Fibroblast of skin of back (primary cell): ENCODE results near the gene KCTD5.

ENCODE experiments used
- DNase-seq: peaks from one replicate; pipeline ENCODE4 v3.0.0-alpha.2; 2013

The KCTD5 gene

GRCh38 chr16:2726923-2727322, 44.6 kb downstream of the KCTD5 start:
- DNase-seq: no peak

DNA sequence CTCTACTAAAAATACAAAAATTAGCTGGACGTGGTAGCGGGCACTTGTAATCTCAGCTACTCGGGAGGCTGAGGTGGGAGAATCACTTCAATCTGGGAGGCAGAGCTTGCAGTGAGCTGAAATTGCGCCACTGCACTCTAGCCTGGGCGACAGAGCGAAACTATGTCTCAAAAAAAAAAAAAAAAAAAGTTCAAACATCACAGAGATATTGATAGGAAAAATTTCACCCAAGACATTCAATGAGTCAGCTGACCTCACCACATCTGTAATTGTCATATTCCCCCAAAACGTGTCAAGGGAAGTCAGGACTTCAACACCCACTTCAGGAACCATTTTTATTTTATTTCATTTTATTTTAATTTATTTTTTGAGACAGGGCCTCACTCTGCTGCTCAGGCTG, 45.7 kb downstream of the KCTD5 start:
- DNase-seq: no peak

DNA sequence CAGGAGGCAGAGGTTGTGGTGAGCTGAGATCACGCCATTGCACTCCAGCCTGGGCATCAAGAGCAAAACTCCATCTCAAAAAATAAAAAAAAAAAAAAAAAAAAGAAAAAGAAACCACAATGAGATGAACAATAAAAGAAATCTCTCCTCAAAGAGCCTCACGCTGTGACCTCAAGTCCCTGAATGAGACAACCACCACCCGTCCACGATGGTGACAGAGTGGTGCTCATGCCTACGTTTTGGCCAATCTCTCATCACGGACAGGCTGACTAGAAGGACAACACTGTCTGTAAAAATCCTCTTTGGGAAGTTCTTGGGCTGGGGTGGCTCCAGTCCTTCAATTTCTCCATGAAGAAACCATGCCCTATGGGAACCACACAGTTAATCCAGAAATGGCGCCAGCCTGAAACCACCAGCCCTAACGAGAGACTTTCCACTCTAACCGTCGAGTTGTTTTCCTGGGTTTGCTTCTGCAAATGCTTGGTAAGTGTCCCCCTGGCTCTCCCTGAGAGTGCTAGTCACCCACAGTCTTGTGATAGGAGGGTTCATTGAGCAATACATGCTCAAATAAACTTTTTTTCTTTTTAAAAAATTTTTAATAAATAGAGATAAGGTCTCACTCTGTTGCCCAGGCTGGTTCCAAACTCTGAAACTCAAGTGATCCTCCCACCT, 52.7 kb downstream of the KCTD5 start:
- DNase-seq: no peak

DNA sequence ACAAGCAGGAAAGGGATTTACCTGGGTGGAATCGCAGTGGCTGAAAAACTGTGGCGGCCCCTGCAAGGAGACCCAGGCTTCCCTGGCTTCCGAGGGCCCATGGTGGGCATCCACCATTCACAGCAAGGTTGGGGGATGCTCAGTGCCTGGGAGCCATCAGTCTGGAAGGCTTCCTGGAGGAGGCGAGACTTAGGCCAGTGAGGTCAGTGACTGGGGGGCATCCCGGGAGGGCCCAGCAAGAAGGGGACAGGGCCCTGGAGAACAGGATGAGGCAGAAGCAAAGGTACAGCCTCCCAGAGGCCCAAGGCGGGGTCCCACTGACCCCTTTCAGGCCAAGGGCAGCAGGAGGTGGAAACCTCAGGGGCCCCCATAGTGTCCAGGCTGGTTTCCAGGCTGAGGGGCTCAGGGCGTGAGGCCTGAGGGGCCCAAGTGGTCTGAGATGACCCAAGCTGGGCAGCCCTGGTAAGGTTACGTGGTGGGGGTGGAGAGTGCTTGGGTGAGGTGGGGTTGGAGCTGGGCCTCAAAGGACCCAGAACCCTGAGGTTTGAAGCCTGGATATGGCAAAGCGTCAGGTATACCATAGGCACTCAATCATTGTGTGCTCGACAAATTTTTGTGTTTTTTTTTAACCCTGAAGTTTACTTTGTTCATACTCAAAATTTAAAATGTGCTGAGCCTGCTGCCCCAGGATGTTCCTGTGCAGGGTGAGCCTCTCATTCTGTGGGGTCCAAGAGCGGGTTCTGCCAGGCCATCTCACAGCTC, 54.3 kb downstream of the KCTD5 start:
- DNase-seq: no peak

DNA sequence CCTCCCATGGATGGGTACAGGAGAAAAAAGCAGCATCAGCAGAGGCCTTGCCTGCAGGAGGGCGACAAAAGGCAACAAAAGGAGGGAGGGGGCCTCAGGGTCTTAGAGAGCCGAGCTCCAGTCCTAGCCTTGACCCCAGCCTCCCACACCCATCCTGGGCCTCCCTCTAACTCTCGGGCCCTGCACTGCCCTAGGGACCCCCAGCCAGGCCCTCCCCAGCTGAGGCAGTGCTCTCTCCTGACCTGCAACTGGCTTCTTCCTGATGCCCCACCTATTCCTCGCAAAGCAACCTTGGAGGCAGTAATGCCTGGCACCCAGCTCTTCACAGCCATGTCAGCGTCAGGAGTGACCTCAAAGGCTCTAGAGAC, 54.9 kb downstream of the KCTD5 start:
- DNase-seq: no peak

DNA sequence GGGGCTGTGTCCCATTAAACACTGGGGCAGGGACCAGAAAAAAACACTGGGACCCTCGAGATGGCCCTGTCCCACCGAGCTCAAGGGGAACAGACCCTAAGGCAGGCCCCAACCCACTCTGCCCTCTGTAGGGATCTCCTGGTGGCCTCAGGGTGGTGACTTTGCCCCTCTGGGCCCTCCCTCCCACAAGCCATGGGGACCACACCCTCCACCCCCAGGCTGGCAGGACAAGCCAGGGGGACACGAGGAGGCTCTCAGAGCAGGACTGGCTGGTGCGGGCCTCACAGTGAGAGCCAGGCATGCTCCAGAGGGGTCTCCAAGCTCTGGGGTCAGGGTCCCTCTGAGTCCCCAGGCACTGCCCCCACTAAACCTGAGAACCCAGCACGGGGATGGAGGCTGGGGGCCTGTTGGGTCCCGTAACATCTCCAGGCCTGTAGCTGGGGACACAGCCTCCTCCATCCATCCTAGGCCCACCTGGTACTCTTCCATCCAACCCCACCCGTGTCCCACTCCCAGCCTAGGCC, 55.6 kb downstream of the KCTD5 start:
- DNase-seq: no peak

DNA sequence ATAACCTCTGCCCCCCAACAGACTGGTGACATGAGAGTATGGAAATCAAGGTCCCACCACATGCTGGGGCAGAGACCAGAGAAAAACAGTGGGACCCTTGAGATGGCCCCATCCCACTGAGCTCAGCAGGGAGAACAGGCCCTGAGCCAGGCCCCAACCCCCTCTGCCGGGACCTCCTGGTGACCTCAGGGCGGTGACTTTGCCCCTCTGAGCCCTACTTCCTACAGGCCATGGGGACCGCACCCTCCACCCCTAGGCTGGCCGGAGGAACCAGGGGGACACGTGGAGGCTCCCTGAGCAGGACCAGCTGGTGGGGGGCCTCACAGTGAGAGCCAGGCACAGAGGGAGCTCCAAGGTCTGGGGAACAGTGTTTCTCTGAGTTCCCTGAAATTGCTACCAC, 56.3 kb downstream of the KCTD5 start:
- no peak for DNase-seq

GRCh38 chr16:2739625-2740430, 57.5 kb downstream of the KCTD5 start:
- DNase-seq: no peak

DNA sequence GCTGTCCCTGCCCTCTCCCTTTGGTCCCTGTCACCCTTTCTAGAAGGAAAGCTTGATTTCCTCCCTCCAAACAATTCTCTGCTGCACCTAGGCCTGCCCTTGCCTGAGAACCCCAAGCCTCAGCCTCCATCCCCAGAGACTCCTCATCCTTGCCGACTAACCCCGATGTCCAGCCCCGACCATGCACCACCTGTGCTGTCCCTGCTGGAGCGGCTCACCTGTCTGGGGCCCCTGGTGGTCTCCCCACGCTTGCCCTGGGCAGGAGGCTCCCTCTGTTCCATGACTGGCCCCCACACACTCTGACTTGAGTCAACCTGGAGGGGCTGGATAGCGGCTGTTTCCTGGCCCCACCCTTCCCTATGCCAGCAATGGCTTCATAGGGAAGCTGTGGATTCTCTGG, 58.2 kb downstream of the KCTD5 start:
- DNase-seq: no peak

DNA sequence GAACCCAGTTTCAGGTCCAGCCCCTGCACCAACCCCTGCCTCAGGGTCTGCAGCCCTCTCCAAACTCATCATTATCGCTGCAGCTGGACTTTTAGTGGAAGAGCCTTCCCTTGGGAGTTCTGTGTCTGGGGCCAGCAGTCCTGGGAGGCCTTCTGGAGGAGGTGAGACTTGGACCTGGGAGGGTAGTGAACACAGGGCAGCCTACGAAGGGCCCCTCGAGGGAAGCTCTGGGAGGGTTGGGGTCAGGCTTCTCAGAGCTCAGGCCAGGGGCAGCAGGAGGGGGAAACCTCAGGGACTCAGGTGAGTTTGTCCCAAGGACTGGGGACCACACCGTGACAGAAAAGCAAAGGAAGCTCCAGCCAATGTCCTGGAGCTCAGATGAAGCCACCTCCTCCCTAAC, 58.8 kb downstream of the KCTD5 start:
- DNase-seq: no peak

- DNase-seq: no peak
These were observed 60.1 kb downstream of the KCTD5 start for GRCh38 chr16:2742323-2743006.

DNA sequence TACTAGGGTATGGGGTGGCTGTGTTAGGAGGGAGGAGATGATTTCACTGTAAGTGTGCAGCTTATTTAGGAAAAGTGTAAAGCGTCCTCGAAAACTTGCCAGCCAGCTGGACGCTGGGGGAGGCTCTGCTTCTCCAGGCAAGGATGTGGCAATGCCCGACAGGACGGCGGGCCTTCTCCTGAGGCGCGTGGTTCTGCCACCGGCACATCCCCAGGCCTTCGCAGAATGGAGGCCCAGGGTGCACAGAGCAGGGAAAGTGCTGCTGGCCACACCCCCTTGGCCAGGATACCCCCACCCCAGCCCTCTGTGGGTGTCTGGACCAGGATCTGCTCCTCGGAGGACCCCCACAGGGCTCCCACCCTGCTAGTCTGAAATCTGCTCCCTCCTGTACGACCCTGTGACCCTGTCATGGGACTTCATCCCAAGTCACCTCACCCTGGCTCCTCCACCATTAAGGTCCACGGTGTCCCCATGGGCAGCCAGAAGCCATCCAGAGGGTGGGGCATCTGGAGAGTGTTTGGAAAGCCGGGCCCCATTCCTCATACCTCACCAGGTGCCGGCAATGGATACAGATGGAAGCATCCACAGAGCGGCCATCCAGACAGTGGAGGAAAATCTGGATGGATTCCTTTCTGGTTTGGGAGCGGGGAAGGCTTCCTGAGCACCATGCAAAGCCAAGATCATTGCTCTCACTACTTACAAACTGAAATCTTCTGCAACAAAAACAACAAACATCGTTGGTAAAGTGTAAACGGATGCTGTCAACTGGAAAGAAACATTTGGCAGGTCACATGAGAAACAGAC, 60.9 kb downstream of the KCTD5 start:
- DNase-seq: no peak

- no peak for DNase-seq
These were observed 62.4 kb downstream of the KCTD5 start for GRCh38 chr16:2744711-2745110.

DNA sequence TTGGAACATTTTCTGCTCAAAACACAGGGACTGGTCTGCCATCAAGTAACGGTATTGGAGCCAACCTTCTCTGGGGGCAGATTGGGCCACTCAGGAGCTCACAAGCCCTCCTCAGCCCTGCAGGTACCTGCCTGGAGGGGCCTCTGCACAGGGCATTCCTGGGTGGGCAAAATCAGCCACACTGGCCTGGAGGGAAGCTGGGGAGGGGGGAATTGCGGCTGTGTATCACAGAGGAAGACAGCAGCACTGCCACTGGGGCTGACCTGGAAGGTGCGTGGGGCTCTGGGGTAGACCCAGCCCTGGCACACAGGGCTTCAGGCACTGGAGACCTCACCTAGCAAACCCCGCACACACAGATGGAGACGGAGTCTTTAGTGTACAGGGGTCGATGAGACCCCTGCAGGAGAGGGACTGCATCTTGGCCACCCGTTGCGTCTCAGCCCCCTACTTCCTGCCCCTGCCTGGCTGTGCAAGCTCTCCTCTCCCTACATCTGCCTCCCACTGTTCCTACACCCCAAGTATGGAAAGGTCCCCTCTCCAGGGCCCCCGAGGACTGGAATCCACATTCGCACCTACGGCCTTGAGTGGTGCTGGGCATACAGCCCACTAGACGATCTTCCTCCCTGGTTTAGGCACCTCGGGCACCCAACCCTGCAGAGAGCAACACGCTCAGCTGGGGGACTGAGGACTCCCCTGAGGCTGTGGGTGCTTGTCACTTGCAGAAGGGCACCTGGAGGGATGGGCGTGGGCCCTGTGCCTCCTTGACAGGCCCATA, 63.0 kb downstream of the KCTD5 start:
- no peak for DNase-seq

DNA sequence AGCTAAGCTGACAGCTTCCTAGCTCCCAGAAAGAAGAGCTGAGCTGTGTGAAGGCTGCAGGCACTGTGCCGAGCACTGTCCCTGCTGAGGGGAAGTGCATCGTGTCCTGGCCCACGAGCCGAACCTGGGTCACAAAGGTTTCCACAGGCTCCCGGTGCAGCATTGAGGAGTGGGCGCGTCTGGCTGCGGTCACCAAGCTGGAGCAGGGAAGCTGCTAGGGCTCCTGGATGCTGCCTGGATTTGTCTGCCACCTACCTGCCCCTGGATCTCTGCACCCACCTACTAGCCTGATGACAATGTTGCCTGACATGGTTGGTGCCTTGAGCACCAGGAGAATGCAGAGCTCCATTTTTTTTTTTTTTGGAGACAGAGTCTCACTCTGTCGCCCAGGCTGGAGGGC, 63.6 kb downstream of the KCTD5 start:
- no peak for DNase-seq

DNA sequence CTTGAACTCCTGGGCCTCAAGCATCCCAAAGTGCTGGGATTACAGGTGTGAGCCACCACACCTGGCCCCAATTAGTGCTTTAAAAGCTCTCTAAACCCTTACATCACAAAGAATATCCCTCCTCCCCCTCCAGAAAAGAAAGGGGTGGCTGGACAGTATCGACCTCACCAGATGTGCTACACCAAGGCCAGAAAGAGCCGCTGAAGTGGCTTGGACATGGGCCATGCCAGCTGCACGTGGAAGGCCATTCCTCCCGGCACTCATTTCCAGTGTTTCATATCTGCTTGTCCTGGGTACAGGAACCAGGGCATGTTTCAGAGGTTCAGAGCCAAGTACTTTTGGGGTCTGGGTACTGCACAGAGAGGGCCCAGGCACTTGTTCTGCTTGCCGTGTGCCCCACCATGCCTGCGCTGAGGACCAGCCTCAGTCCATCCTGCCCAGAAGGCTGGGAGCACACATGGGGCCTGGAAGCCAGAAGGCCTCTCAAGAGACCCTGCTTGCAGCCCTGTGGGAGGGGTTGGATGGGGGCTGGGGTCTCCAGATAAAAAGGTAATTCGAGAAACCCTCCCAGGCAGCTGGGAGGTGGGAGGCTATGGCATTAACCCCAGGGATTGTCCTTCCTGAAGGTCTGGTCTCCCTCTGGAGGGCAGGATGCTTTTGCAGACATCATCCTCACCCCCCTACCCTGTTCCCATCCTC, 66.6 kb downstream of the KCTD5 start:
- DNase-seq: no peak

GRCh38 chr16:2749476-2749875, 67.2 kb downstream of the KCTD5 start:
- no peak for DNase-seq

DNA sequence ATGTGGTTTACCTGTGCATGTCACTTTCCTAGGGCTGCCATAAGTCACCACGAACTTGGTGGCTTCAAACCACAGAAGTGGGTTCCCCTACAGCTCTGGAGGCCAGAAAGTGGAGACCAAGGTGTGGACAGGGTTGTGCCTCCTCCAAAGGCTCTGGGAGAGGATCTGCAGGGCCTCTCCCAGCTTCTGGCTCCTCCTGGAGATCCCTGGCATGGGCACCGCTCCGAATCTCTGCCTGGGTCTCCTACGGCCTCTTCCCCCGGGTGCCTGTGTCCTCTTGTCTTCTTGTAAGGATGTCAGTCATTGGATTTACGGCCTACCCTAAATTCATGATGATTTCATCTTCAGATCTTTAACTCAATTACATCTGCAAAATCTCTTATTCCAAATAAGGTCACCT, 67.6 kb downstream of the KCTD5 start:
- no peak for DNase-seq

- no peak for DNase-seq
These were observed 69.3 kb downstream of the KCTD5 start for GRCh38 chr16:2751577-2752034.
